Gastrocnemius medialis (tissue), 4 donors: Measurements from ENCODE around the gene LIPE.
A peak's percentile ranks its signal among the peaks of the same experiment; 100 is the strongest.

Source experiments
- POLR2A ChIP-seq, 2 donors: fragments of 450-650 bp; IDR thresholded peaks; one replicate each; pipeline ENCODE4 v1.6.1; 2017; ENCODE audit warnings: antibody characterized with exemption in 2 of 2, mild to moderate bottlenecking in 2 of 2, moderate library complexity in 2 of 2
- TF ChIP-seq, protein P1 (sequence below), 5 experiments: fragments of 450-650 bp in 3 of 5; fragments of 200-600 bp in 2 of 5; sonication (generic) in 2 of 5; IDR thresholded peaks in 4 of 5; conservative IDR thresholded peaks in 1 of 5; 1 replicate in 4 of 5; 2 replicates in 1 of 5; pipeline ENCODE4 v1.5.1; 2016 to 2019; ENCODE audit warnings: antibody characterized with exemption in 5 of 5, mild to moderate bottlenecking in 3 of 5, moderate library complexity in 3 of 5

DNA sequence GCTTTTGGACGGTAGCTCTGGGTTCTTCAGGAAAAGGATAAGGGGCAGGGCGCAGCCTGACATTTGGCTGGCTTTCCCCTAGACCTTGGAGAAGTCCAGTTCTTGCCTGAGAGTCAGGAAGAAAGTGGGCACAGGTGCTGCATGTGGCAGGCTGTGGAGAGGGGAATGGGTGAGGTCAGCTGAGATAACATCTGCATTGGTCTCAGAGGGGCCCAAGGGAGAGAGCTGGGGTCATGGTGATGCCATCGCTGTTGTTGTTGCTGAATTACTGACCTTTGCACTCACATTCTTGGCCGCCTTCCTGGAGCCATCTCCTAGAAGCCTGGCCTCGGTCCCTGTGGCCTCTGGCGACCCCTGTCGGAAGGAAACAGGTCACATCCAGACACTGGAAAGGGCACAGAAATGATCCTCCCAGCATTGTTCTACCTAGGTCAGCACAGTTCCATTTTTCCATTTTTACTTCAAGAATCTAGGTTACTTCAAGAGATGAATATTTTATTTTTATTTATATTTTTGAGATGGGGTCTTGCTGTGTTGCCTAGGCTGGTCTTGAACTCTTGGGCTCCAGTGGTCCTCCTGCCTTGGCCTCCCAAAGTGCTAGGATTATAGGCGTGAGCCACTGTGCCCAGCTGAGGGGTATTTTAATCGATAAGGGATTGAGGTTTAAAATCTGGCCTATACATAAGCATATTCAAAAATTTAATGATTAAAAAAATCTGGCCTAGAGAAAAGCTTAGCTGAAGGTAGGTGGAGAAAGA is 6.5 kb upstream of the LIPE start:
- TF ChIP-seq, protein P1, sequence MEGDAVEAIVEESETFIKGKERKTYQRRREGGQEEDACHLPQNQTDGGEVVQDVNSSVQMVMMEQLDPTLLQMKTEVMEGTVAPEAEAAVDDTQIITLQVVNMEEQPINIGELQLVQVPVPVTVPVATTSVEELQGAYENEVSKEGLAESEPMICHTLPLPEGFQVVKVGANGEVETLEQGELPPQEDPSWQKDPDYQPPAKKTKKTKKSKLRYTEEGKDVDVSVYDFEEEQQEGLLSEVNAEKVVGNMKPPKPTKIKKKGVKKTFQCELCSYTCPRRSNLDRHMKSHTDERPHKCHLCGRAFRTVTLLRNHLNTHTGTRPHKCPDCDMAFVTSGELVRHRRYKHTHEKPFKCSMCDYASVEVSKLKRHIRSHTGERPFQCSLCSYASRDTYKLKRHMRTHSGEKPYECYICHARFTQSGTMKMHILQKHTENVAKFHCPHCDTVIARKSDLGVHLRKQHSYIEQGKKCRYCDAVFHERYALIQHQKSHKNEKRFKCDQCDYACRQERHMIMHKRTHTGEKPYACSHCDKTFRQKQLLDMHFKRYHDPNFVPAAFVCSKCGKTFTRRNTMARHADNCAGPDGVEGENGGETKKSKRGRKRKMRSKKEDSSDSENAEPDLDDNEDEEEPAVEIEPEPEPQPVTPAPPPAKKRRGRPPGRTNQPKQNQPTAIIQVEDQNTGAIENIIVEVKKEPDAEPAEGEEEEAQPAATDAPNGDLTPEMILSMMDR (IDR thresholded peaks at IDR 0.05 in 4 of 5, conservative IDR thresholded peaks at IDR 0.05 in 1 of 5), result peak; percentile 28 to 64 (median 55)
- no peak for TF ChIP-seq POLR2A (IDR thresholded peaks at IDR 0.05)
